Measurements from ENCODE around the gene CROCC2. TPM values are rescaled to one million over a fixed set of nuclear protein-coding genes. Genes with fewer than 3 reads are reported as not detected.

CROCC2 gene
- total RNA-seq, 2 experiments from 2014 or later: not detected

DNA sequence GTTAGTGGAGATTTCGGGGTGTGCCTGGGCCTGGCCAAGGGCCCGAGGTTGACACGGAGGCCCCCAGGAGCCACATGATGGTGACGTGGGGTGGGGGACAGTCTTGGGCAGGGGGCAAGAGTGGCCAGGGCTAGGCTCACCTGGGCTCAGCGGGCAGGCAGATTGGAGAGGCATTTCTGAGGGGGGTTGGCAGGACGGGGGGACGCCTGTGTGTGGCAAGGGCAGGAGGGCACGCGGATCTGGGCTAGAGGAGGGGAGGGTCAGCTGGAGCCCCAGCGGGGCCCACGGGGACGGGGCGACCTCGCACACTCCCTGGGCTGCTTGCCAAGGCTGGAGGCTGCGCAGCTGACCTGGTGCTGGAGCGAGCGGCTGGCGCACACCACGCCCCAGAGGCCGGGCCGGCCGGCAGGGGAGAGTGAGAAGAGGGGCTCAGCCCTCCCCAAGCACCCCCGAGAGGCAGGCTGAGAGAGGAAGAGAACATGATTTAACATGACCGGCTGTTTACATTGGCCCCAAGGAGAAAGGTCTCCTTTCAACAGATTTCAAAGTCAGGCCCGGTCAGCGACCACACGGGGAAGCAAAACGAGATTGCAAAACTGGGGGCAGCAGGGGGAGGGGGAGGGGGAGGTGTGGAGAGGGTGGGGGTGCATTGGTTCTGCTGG is 54.3 kb downstream of the CROCC2 start:
- Histone ChIP-seq H4K20me1 (ENCODE audit: insufficient read depth, low read length) (no peaks in the 10 kb centered on the region), H3K4me2 (ENCODE audit: low read length) (no peak overlapping the region), H3K36me3 (ENCODE audit: insufficient read depth, low read length) (no peaks in the 10 kb centered on the region), H3K9me3 (ENCODE audit: low read length) (no peaks in the 10 kb centered on the region), H3K27ac (ENCODE audit: low read depth, low read length, poor library complexity, severe bottlenecking) (no peak overlapping the region), H3K4me1 (ENCODE audit: insufficient read depth, low read length, poor library complexity, severe bottlenecking) (no peaks in the 10 kb centered on the region), H2AFZ (ENCODE audit: low read length) (no peak overlapping the region), H3K9me2 (ENCODE audit: insufficient read depth, low read length) (no peaks in the 10 kb centered on the region), H3K4me3 (ENCODE audit: low read depth, low read length, poor library complexity, severe bottlenecking) (no peak overlapping the region), H3K79me2 (ENCODE audit: insufficient read depth, low read depth, low read length) (no peaks in the 10 kb centered on the region)
- intact Hi-C loops (cut with micrococcal nuclease; ENCODE audit: unreplicated experiment): no loop called here
- DNase-seq (ENCODE audit: low spot score): no peak
- no TSS peak for BruUV-seq (replicated peaks)
- TF ChIP-seq, protein P1, sequence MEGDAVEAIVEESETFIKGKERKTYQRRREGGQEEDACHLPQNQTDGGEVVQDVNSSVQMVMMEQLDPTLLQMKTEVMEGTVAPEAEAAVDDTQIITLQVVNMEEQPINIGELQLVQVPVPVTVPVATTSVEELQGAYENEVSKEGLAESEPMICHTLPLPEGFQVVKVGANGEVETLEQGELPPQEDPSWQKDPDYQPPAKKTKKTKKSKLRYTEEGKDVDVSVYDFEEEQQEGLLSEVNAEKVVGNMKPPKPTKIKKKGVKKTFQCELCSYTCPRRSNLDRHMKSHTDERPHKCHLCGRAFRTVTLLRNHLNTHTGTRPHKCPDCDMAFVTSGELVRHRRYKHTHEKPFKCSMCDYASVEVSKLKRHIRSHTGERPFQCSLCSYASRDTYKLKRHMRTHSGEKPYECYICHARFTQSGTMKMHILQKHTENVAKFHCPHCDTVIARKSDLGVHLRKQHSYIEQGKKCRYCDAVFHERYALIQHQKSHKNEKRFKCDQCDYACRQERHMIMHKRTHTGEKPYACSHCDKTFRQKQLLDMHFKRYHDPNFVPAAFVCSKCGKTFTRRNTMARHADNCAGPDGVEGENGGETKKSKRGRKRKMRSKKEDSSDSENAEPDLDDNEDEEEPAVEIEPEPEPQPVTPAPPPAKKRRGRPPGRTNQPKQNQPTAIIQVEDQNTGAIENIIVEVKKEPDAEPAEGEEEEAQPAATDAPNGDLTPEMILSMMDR (conservative IDR thresholded peaks at IDR 0.05; ENCODE audit: low read length): no peak
- no peak for TF ChIP-seq EZH2phosphoT487 (IDR thresholded peaks at IDR 0.05; ENCODE audit: borderline replicate concordance, low read depth, low read length)
- CTCF ChIA-PET (ENCODE audit: unreplicated experiment): no interaction called here
- POLR2A ChIA-PET: no interaction called here

DNA sequence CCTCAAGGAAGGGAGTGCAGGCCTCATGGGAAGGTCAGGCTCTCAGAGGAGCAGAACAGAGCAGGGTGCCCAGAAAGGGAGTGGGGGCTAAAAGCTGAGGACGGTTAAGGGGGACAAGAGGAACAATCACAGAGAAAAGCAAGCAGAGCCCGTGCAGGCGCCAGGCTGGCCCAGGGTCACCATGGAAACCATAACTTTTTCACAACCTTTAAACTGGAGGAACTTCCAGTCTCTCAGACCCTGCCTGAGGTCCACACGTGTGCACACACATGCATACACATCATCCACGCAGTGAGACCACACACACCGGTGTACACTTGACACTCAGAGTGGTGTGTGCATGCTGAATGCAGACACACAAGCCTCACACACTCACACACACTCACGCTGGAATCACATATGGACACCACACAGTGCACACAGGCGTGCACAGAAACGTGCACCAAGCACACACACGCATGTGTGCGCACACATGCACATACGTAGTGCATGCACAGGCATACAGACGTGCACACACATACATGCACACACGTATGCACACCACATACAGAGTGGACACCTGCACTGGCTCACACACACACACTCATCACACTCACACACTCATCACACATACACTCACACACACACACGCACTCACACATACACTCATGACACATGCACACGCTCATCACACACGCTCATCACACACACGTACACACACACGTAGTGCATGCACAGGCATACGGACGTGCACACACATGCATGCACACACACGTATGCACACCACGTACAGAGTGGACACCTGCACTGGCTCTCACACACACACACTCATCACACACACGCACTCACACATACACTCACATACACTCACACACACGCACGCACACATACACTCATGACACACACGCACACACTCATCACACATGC is 55.1 kb downstream of the CROCC2 start:
- Histone ChIP-seq H3K4me2 (ENCODE audit: low read length) (no peak overlapping the region), H3K79me2 (ENCODE audit: insufficient read depth, low read depth, low read length) (no peaks in the 10 kb centered on the region), H2AFZ (ENCODE audit: low read length) (no peak overlapping the region), H3K9me2 (ENCODE audit: insufficient read depth, low read length) (no peaks in the 10 kb centered on the region), H3K4me1 (ENCODE audit: insufficient read depth, low read length, poor library complexity, severe bottlenecking) (no peaks in the 10 kb centered on the region), H3K27ac (ENCODE audit: low read depth, low read length, poor library complexity, severe bottlenecking) (no peak overlapping the region), H3K36me3 (ENCODE audit: insufficient read depth, low read length) (no peaks in the 10 kb centered on the region), H4K20me1 (ENCODE audit: insufficient read depth, low read length) (no peaks in the 10 kb centered on the region), H3K4me3 (ENCODE audit: low read depth, low read length, poor library complexity, severe bottlenecking) (no peak overlapping the region), H3K9me3 (ENCODE audit: low read length) (no peaks in the 10 kb centered on the region)
- intact Hi-C loops (cut with micrococcal nuclease; ENCODE audit: unreplicated experiment): no loop called here
- POLR2A ChIA-PET: no interaction called here
- BruUV-seq (replicated peaks): no TSS peak
- TF ChIP-seq, protein P1 (conservative IDR thresholded peaks at IDR 0.05; ENCODE audit: low read length): no peak
- TF ChIP-seq EZH2phosphoT487 (IDR thresholded peaks at IDR 0.05; ENCODE audit: borderline replicate concordance, low read depth, low read length): no peak
- CTCF ChIA-PET (ENCODE audit: unreplicated experiment): no interaction called here
- DNase-seq (ENCODE audit: low spot score): no peak

DNA sequence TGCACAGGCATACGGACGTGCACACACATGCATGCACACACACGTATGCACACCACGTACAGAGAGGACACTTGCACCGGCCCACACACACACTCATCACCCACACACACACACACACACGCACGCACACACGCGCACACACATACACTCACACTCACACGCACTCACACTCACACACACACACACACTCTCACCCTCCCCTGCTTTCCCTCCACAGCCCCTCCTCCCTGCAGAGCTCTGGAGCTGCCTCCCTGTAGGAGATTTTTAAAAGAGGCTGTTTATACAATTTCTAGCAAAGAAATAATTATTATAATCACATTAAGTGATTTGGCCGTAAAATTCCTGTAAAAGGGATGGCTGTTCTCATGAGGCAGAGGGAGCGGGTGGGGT is 55.8 kb downstream of the CROCC2 start:
- Histone ChIP-seq H3K36me3 (ENCODE audit: insufficient read depth, low read length) (no peaks in the 10 kb centered on the region), H3K9me3 (ENCODE audit: low read length) (no peaks in the 10 kb centered on the region), H3K4me3 (ENCODE audit: low read depth, low read length, poor library complexity, severe bottlenecking) (no peak overlapping the region), H3K9me2 (ENCODE audit: insufficient read depth, low read length) (no peaks in the 10 kb centered on the region), H4K20me1 (ENCODE audit: insufficient read depth, low read length) (no peaks in the 10 kb centered on the region), H3K79me2 (ENCODE audit: insufficient read depth, low read depth, low read length) (no peaks in the 10 kb centered on the region), H2AFZ (ENCODE audit: low read length) (no peak overlapping the region), H3K4me2 (ENCODE audit: low read length) (no peak overlapping the region), H3K4me1 (ENCODE audit: insufficient read depth, low read length, poor library complexity, severe bottlenecking) (no peaks in the 10 kb centered on the region), H3K27ac (ENCODE audit: low read depth, low read length, poor library complexity, severe bottlenecking) (no peak overlapping the region)
- ChIA-PET CTCF (ENCODE audit: unreplicated experiment) (no interaction called here), POLR2A (interaction anchor here (0.6 kb wide), 1 partner anchor 62 kb away, joined by 4 read pairs; no protein-coding TSS in a partner anchor)
- intact Hi-C loops (cut with micrococcal nuclease; ENCODE audit: unreplicated experiment): no loop called here
- no TSS peak for BruUV-seq (replicated peaks)
- TF ChIP-seq, protein P1 (conservative IDR thresholded peaks at IDR 0.05; ENCODE audit: low read length): no peak
- TF ChIP-seq EZH2phosphoT487 (IDR thresholded peaks at IDR 0.05; ENCODE audit: borderline replicate concordance, low read depth, low read length): no peak
- no peak for DNase-seq (ENCODE audit: low spot score)
